IMR-90 (cell line): ENCODE measurements around the gene CMTM8.

ENCODE experiments used
- CTCF ChIP-seq: conservative IDR thresholded peaks from 2 replicates; pipeline ENCODE4 v1.5.1; 2012; ENCODE audit warnings: mild to moderate bottlenecking, low read depth, low read length, improper control_type of control experiment
- POLR2A ChIP-seq: IDR thresholded peaks from 2 replicates; pipeline ENCODE4 v1.6.1; 2012; ENCODE audit warnings: mild to moderate bottlenecking, low read depth, low read length
- RAD21 ChIP-seq: IDR thresholded peaks from 2 replicates; pipeline ENCODE4 v1.6.1; 2012; ENCODE audit warnings: low read length, improper control_type of control experiment

GRCh38 chr3:32414522-32415202 is 176.2 kb downstream of the CMTM8 start:
- TF ChIP-seq CTCF, result no peak
- no peak for TF ChIP-seq POLR2A
- no peak for TF ChIP-seq RAD21
